ENCODE data around the gene SLC38A1.

Gene SLC38A1

DNA sequence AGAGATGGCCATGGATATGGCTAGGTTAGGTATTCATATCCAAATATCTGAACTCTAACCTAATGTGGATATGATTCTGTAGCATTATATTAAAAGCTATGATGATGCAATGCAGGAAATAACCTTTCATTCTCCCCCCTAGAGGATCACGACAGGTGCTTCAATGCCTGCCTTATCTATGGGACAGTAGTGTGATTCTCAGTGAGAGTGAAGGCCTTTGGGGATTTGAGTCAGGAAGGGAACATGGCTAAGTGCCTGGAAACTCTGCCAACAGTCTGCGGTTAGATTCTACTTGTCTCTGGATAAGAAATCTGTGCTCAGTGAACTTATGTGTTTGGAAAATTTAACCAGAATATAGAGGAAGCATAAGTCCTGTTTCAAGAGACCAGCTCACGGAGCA is 81.8 kb downstream of the SLC38A1 start:
- H3K9ac ChIP-seq (ENCODE audit: low read depth, low read length): no peak overlapping the region
- H3K79me2 ChIP-seq (ENCODE audit: insufficient read depth, low read length): no peaks in the 10 kb centered on the region
- no peaks in the 10 kb centered on the region for H4K20me1 ChIP-seq (ENCODE audit: insufficient read depth, low read length)
- no peaks in the 10 kb centered on the region for H3K27me3 ChIP-seq (ENCODE audit: insufficient read depth, low read length, poor library complexity)
- no peaks in the 10 kb centered on the region for H3K36me3 ChIP-seq (ENCODE audit: insufficient read depth, low read length)
- no peak overlapping the region for H3K4me3 ChIP-seq (ENCODE audit: low read depth in 1 of 2, low read length in 2 of 2)
- TF ChIP-seq EZH2 (IDR thresholded peaks at IDR 0.05; ENCODE audit: borderline replicate concordance, low read depth, low read length, severe bottlenecking) (no peak), CTCF (IDR thresholded peaks at IDR 0.05; ENCODE audit: borderline replicate concordance, extremely low read depth, low read length, poor library complexity, severe bottlenecking) (no peak)
- no peak overlapping the region for H3K4me2 ChIP-seq (ENCODE audit: insufficient read depth, low read length)
- DNase-seq (no peak), ATAC-seq (ENCODE audit: insufficient read depth, low read depth) (no peak)
- no peaks in the 10 kb centered on the region for H3K9me3 ChIP-seq (ENCODE audit: insufficient read depth, low read length, severe bottlenecking)
- no peaks in the 10 kb centered on the region for H3K4me1 ChIP-seq (ENCODE audit: insufficient read depth, low read length)
- H3K27ac ChIP-seq (ENCODE audit: low read length): no peak overlapping the region
- no peak overlapping the region for H2AFZ ChIP-seq (ENCODE audit: low read depth, low read length)

DNA sequence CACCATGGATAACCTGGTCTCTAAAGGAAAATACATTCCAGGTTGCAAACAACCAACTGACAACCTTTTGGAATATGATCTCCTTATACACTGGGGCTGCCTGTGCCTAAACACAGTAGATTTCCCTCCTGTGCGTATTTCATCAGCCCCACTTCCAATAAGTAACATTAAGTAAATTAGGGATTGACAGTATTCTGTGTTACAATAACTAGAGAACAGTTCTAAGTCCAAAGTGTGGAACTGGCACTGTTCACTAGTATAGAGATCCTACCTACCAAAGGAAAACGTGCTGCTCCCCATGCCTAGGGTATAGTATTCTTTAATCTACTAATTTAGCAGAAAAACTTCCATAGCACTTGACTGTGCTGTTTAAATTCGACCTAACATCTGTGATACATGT is 82.8 kb downstream of the SLC38A1 start:
- no peak for ATAC-seq (ENCODE audit: insufficient read depth, low read depth)

DNA sequence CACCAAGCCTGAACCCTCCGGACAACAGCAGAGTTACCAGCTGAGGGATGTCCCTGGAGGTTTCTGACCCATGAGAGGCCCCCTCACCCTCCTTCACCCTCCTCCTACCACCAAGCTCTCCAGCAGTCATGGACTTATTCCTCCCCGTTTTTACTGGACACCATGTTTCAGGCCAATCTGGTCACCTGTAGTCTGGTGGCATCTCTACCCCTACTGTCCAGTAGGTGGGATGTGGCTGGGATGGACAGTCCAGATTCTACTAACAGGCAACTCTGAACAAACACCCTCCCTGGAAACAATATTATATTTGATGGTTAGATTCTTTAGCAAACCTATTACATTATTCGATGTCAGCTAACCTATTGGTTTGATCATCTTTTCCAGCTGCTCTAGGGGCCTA is 83.2 kb downstream of the SLC38A1 start:
- Histone ChIP-seq H3K79me2 (ENCODE audit: insufficient read depth, low read length) (no peaks in the 10 kb centered on the region), H3K36me3 (ENCODE audit: insufficient read depth, low read length) (no peaks in the 10 kb centered on the region), H4K20me1 (ENCODE audit: insufficient read depth, low read length) (no peaks in the 10 kb centered on the region), H3K9ac (ENCODE audit: low read depth, low read length) (no peak overlapping the region), H3K4me3 (ENCODE audit: low read depth in 1 of 2, low read length in 2 of 2) (no peak overlapping the region), H3K4me2 (ENCODE audit: insufficient read depth, low read length) (no peak overlapping the region), H2AFZ (ENCODE audit: low read depth, low read length) (no peak overlapping the region), H3K9me3 (ENCODE audit: insufficient read depth, low read length, severe bottlenecking) (no peaks in the 10 kb centered on the region), H3K4me1 (ENCODE audit: insufficient read depth, low read length) (no peaks in the 10 kb centered on the region), H3K27ac (ENCODE audit: low read length) (no peak overlapping the region), H3K27me3 (ENCODE audit: insufficient read depth, low read length, poor library complexity) (no peaks in the 10 kb centered on the region)
- TF ChIP-seq CTCF (IDR thresholded peaks at IDR 0.05; ENCODE audit: borderline replicate concordance, extremely low read depth, low read length, poor library complexity, severe bottlenecking) (no peak), EZH2 (IDR thresholded peaks at IDR 0.05; ENCODE audit: borderline replicate concordance, low read depth, low read length, severe bottlenecking) (no peak)
- no peak for ATAC-seq (ENCODE audit: insufficient read depth, low read depth)
- no peak for DNase-seq

More for the DNA sequence above, 82.8 kb downstream of the SLC38A1 start:
- DNase-seq: no peak
- Histone ChIP-seq H3K79me2 (ENCODE audit: insufficient read depth, low read length) (no peaks in the 10 kb centered on the region), H3K4me3 (ENCODE audit: low read depth in 1 of 2, low read length in 2 of 2) (no peak overlapping the region), H3K4me1 (ENCODE audit: insufficient read depth, low read length) (no peaks in the 10 kb centered on the region), H4K20me1 (ENCODE audit: insufficient read depth, low read length) (no peaks in the 10 kb centered on the region), H2AFZ (ENCODE audit: low read depth, low read length) (no peak overlapping the region), H3K27me3 (ENCODE audit: insufficient read depth, low read length, poor library complexity) (no peaks in the 10 kb centered on the region), H3K4me2 (ENCODE audit: insufficient read depth, low read length) (no peak overlapping the region), H3K9ac (ENCODE audit: low read depth, low read length) (no peak overlapping the region), H3K27ac (ENCODE audit: low read length) (no peak overlapping the region), H3K9me3 (ENCODE audit: insufficient read depth, low read length, severe bottlenecking) (no peaks in the 10 kb centered on the region), H3K36me3 (ENCODE audit: insufficient read depth, low read length) (no peaks in the 10 kb centered on the region)
- TF ChIP-seq CTCF (IDR thresholded peaks at IDR 0.05; ENCODE audit: borderline replicate concordance, extremely low read depth, low read length, poor library complexity, severe bottlenecking) (no peak), EZH2 (IDR thresholded peaks at IDR 0.05; ENCODE audit: borderline replicate concordance, low read depth, low read length, severe bottlenecking) (no peak)
